MG63 (cell line): Measurements from ENCODE around the gene KLF5. TPM values are rescaled to one million over a fixed set of nuclear protein-coding genes. Genes with fewer than 3 reads are reported as not detected.

Experiments used
- DNase-seq: peaks from one replicate; pipeline ENCODE4 v3.0.0-alpha.2; 2020
- H3K27me3 ChIP-seq: fragments of 250-450 bp; sonication (Bioruptor Pico); 2 replicates; pipeline ENCODE4 v1.5.1; 2020; ENCODE audit warnings: mild to moderate bottlenecking, moderate library complexity
- H3K36me3 ChIP-seq: fragments of 250-450 bp; sonication (Bioruptor Pico); 2 replicates; pipeline ENCODE4 v1.5.1; 2020; ENCODE audit warnings: mild to moderate bottlenecking, moderate library complexity
- H3K4me3 ChIP-seq: fragments of 250-450 bp; sonication (Bioruptor Pico); 2 replicates; pipeline ENCODE4 v1.5.1; 2020; ENCODE audit warnings: mild to moderate bottlenecking, moderate library complexity
- H3K9me3 ChIP-seq: fragments of 250-450 bp; sonication (Bioruptor Pico); 2 replicates; pipeline ENCODE4 v1.5.1; 2020; ENCODE audit warnings: mild to moderate bottlenecking, moderate library complexity
- total RNA-seq: library from RNA; depleted of rRNA; stranded (reverse); fragments of >200 nt; shearing (Covaris generic); gene quantifications from 2 replicates; pipeline ENCODE4 v1.2.3, GENCODE V29; 2014; ENCODE audit warnings: low replicate concordance

The KLF5 gene
- total RNA-seq, 1 experiment from 2014 or later: 4.4 TPM

- H3K36me3 ChIP-seq: no peaks in the 10 kb centered on the region
- no peaks in the 10 kb centered on the region for H3K27me3 ChIP-seq
- no peak overlapping the region for H3K4me3 ChIP-seq
- no peak for DNase-seq
- H3K9me3 ChIP-seq: no peaks in the 10 kb centered on the region
These were observed 42.7 kb downstream of the KLF5 start for GRCh38 chr13:73101351-73102007.

GRCh38 chr13:73103238-73103637 lies 44.4 kb downstream of the KLF5 start:
- Histone ChIP-seq H3K36me3 (no peaks in the 10 kb centered on the region), H3K9me3 (no peaks in the 10 kb centered on the region), H3K4me3 (no peak overlapping the region), H3K27me3 (no peaks in the 10 kb centered on the region)
- no peak for DNase-seq

GRCh38 chr13:73106513-73107178 lies 47.8 kb downstream of the KLF5 start:
- H3K9me3 ChIP-seq: no peaks in the 10 kb centered on the region
- no peak overlapping the region for H3K4me3 ChIP-seq
- no peaks in the 10 kb centered on the region for H3K27me3 ChIP-seq
- no peaks in the 10 kb centered on the region for H3K36me3 ChIP-seq
- DNase-seq: no peak

- DNase-seq: no peak
- no peaks in the 10 kb centered on the region for H3K36me3 ChIP-seq
- no peaks in the 10 kb centered on the region for H3K27me3 ChIP-seq
- no peak overlapping the region for H3K4me3 ChIP-seq
- no peaks in the 10 kb centered on the region for H3K9me3 ChIP-seq
These were observed 48.7 kb downstream of the KLF5 start for GRCh38 chr13:73107481-73107880.

GRCh38 chr13:73107970-73108369 lies 49.2 kb downstream of the KLF5 start:
- H3K4me3 ChIP-seq: no peak overlapping the region
- H3K36me3 ChIP-seq: no peaks in the 10 kb centered on the region
- no peaks in the 10 kb centered on the region for H3K9me3 ChIP-seq
- H3K27me3 ChIP-seq: no peaks in the 10 kb centered on the region
- no peak for DNase-seq

- H3K36me3 ChIP-seq: no peaks in the 10 kb centered on the region
- no peaks in the 10 kb centered on the region for H3K27me3 ChIP-seq
- no peaks in the 10 kb centered on the region for H3K9me3 ChIP-seq
- DNase-seq: peak; percentile 2
- no peak overlapping the region for H3K4me3 ChIP-seq
These were observed 50.6 kb downstream of the KLF5 start for GRCh38 chr13:73109288-73109899.

GRCh38 chr13:73109969-73110368 lies 51.2 kb downstream of the KLF5 start:
- DNase-seq: no peak
- Histone ChIP-seq H3K4me3 (no peak overlapping the region), H3K36me3 (no peaks in the 10 kb centered on the region), H3K27me3 (no peaks in the 10 kb centered on the region), H3K9me3 (no peaks in the 10 kb centered on the region)

- no peak for DNase-seq
- Histone ChIP-seq H3K27me3 (no peaks in the 10 kb centered on the region), H3K9me3 (no peaks in the 10 kb centered on the region), H3K36me3 (no peaks in the 10 kb centered on the region), H3K4me3 (no peak overlapping the region)
These were observed 52.0 kb downstream of the KLF5 start for GRCh38 chr13:73110814-73111213.

- no peak for DNase-seq
These were observed 52.5 kb downstream of the KLF5 start for GRCh38 chr13:73111331-73111730.

GRCh38 chr13:73119612-73120011 lies 60.8 kb downstream of the KLF5 start:
- no peaks in the 10 kb centered on the region for H3K27me3 ChIP-seq

More at GRCh38 chr13:73111331-73111730, 52.5 kb downstream of the KLF5 start:
- H3K36me3 ChIP-seq: no peaks in the 10 kb centered on the region
- H3K4me3 ChIP-seq: no peak overlapping the region
- no peaks in the 10 kb centered on the region for H3K27me3 ChIP-seq
- no peaks in the 10 kb centered on the region for H3K9me3 ChIP-seq

More at GRCh38 chr13:73119612-73120011, 60.8 kb downstream of the KLF5 start:
- Histone ChIP-seq H3K36me3 (no peaks in the 10 kb centered on the region), H3K9me3 (no peaks in the 10 kb centered on the region), H3K4me3 (no peak overlapping the region)
- no peak for DNase-seq
